ENCODE measurements around the gene MSI2.

- TF ChIP-seq CTCF (IDR thresholded peaks at IDR 0.05) (no peak), POLR2A (IDR thresholded peaks at IDR 0.05) (no peak)
These were observed 274.2 kb downstream of the MSI2 start for GRCh38 chr17:57530508-57530907.
